Measurements from ENCODE around the gene ETV3L. TPM values are rescaled to one million over a fixed set of nuclear protein-coding genes. Genes with fewer than 3 reads are reported as not detected.

The ETV3L gene
- not detected for polyA plus RNA-seq (ENCODE audit: insufficient read length)

GRCh38 chr1:157099633-157100009 lies at the start of gene ETV3L:
ETV3L (minus strand) TSS chr1:157099808; CDS start chr1:157099523, 285 bp downstream.
- no peak for DNase-seq (ENCODE audit: low read depth)

DNA sequence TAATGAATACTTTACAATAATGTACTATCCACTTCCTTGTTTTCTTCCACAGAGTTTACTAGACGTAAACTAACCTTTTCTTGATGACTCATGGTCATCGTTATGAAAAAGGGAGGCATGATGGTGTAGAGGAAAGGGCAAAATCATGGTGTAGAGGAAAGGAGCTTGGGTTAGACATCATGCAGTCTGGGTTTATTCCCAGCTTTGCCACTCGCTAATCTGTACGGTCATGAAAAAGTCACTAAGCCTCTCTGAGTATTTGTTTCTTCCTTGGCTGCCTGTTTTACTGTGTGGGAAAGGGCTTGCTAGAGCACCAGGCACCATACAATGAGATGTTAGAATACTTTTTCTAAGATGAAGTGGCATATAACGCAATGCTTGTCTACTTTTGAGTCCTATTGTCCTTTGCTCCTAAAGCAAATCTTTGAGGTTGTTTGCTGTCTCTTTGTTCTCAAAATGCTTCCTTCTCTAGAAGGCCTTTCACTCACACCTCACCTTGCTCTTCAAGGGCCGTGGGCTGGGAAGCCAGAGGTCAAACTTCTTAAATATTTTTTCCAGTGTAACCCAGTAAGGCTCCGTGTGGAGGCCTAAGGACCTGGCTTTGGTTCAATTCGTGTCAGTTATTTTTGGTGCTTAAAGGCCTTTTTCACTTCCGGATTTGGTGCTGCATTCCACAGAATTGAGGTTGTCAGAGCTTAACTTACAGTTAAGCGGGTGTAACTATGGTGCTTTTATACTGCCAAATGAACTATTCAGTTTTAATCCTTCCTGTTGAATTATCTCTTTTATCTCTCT lies 48.5 kb upstream of the ETV3L start:
- no peak for DNase-seq (ENCODE audit: low read depth)

- no peak for DNase-seq (ENCODE audit: low read depth)
Measured at GRCh38 chr1:157147037-157147436, 47.4 kb upstream of the ETV3L start.

- DNase-seq (ENCODE audit: low read depth), result no peak
Measured at GRCh38 chr1:157146244-157146643, 46.6 kb upstream of the ETV3L start.

DNA sequence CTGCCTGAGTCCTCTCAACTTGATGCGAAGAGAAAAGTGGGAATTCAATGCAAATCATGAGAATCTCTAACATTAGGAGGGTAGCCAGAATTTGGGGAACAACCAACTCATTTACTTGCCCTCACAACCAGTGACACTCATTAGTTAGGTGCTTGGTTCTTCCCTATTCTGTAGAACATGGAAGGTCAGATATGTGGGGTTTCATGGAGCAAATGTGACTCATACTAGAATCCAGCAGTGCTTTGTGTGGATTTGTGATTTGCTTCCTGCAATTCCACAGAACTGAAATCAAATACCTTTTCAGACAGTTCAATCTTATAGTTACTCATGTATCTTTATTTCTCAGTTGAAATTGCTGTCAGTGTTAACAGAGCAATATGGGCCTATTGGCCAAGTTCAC lies 45.5 kb upstream of the ETV3L start:
- no peak for DNase-seq (ENCODE audit: low read depth)

- DNase-seq (ENCODE audit: low read depth), result no peak
Measured at GRCh38 chr1:157144509-157144908, 44.9 kb upstream of the ETV3L start.

- no peak for DNase-seq (ENCODE audit: low read depth)
Measured at GRCh38 chr1:157142765-157143423, 43.3 kb upstream of the ETV3L start.

DNA sequence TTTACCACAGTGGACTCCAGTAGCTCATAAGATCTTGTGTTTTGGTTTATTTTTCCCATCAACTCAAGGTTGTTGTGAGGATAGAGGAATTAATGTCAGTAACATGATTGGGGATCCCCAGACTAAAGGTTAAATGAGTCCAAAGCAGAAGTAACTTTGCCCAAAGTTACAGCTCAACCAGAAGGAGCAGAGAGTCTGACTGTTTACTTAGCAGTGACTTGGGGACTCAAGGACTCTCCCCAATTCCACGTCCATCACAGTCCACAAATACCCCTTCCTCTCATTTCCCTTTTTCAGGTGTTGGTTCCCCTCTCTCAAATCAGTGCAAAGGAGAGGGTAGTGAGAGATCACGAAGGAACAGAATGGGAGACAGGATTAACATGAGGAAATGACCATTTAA lies 42.6 kb upstream of the ETV3L start:
- DNase-seq (ENCODE audit: low read depth), result no peak

- DNase-seq (ENCODE audit: low read depth), result no peak
Measured at GRCh38 chr1:157141212-157141855, 41.7 kb upstream of the ETV3L start.

GRCh38 chr1:157140063-157140588 lies 40.5 kb upstream of the ETV3L start:
- DNase-seq (ENCODE audit: low read depth), result no peak

DNA sequence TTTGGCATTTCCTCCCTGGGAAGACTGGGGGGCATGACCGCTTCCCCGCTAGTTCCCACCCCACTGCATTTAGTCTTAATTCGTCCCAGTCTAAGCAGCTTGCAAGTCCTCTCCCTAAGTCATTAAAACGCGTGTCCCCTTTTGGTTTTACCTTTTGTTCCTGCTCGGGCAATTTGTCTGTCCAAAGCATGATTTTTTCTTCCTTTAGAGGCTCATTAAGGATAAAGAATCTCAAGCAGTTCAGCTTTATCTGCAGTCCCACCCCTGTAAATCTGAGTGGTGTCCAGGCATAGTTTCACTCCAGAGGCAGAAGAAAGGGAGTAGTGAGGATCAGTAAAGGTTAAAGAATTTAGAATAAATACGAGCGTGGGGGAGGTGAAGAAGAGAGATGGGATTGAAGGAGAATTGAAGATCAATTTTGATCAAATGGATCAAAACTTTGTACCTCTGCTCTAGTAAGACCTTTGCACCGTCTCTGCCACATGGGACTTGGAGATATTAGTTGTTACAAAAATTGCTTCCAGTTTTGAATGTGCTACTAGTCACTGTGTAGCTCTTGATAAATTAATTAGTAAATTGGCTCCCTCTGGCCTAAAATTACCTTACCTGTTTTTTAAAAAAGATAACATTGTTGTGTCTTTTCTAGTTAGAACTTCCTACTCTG lies 39.6 kb upstream of the ETV3L start:
- DNase-seq (ENCODE audit: low read depth), result no peak

GRCh38 chr1:157138220-157139051 lies 38.8 kb upstream of the ETV3L start, which contains the start of gene ETV3:
ETV3 (minus strand) TSS chr1:157138395; CDS start chr1:157136352, 2,043 bp downstream.
- peak; percentile 74 for DNase-seq (ENCODE audit: low read depth)

GRCh38 chr1:157137408-157138219 lies 38.0 kb upstream of the ETV3L start:
- no peak for DNase-seq (ENCODE audit: low read depth)

- no peak for DNase-seq (ENCODE audit: low read depth)
Measured at GRCh38 chr1:157137046-157137407, 37.4 kb upstream of the ETV3L start.

DNA sequence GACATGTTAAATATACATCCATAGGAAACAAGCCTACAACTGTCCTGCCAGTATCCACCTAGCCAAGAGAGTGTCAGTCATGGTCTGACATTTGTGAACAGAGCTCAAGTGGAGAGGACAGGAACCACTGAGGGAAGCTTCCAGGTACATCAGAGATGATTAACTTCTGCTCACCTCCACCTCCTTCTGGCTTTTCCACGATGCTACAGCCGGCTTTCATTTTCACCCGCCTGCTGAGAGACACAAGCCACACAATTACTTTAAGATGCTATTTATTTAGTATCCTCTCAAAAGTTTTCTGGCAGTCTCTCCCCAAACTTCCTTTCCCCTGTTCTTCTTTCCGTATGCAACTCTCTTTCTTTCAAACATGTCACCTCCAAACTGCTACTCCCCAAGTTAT lies 36.5 kb upstream of the ETV3L start:
- no peak for DNase-seq (ENCODE audit: low read depth)

DNA sequence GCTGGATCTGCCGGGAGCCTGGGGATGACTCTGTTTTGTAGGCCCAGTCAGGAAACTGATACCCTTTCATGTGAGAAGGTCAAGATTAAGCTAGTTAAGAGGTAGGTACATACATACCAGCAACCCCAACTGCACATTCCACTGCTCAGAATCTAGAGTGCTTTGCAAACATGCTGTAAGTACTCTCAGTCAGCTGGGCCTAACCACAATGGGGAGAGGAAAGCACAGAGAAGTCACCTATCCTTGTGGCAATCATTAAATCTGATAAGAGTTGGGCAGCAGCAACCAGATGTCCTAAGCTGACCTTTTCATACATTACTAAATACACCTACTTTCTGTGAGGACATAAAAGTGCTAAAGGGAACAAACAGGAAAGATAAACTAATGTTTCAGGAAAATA lies 36.0 kb upstream of the ETV3L start:
- DNase-seq (ENCODE audit: low read depth), result no peak

- DNase-seq (ENCODE audit: low read depth), result no peak
Measured at GRCh38 chr1:157135070-157135469, 35.5 kb upstream of the ETV3L start.

DNA sequence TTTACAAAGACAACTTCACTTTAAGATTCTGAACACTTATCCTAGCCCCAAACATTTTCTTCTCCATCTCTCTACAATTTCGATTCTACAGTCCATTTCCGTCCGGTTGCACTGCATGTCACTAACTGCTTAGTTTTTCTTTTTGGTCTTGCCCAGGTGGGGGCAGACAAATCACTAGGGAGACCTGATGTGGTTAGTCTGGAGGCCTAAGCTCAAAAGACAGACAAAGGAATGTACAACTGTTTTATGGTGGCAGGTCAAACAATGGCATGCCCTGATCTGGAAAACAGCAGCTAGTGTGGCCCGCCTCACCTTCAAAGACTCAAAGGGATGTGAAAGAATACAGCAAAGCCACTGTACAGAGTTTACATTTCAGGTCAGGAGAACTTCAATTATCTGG lies 34.8 kb upstream of the ETV3L start:
- DNase-seq (ENCODE audit: low read depth), result no peak

DNA sequence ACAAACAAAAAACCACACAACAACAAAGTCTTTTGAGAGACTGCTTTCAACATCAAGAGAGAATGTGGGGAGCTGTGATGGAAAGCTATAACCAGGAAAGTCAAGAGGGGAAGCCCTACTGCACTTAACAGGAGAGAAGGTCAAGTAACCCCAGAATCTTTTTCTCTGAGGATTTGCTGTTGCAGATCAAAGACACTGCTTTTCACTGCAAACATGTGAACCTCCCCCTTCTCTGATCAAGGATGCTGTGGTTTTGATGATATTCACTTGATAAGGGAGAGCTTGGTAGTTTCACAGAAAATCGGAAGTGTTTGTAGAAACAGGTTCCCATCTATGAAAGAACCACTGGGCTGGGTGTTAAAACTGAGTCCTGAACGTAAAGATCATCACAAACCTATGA lies 33.8 kb upstream of the ETV3L start:
- DNase-seq (ENCODE audit: low read depth), result no peak

DNA sequence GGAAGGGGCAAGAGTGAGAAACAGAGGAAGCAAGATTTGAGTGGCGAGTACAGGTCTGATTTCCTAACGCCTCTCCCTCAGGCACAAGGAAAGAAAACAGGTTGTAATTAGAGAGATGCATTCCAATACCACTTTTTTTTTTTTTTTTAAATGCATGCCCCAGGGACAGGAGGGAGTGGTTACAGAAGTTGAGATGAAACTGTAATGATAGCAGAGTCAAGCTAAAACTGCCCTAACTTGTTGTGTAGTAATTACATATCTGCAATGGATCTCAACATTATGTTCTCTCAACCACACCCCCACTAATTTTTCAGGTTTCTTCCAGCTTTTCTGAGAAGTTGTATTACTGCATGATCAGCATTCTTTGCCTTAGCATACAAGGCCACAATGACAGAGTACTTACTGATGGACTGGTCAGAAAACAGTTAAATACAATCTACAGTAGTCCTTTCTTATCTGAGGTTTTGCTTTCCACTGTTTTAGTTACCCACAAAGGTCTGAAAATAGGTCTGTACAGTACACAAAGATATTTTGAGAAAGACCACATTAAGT lies 33.1 kb upstream of the ETV3L start:
- DNase-seq (ENCODE audit: low read depth), result no peak

Measured in forelimb muscle (tissue), 1 donor.